H9 (cell line): ENCODE data around the gene MAPT. TPM values are rescaled to one million over a fixed set of nuclear protein-coding genes. Genes with fewer than 3 reads are reported as not detected.

Experiments
- DNase-seq: peaks from one replicate; pipeline ENCODE4 v3.0.0-alpha.2; 2017
- H2AFZ ChIP-seq: one replicate; pipeline ENCODE4 v1.6.1; 2013; ENCODE audit warnings: mild to moderate bottlenecking, low read length, control low read depth, moderate library complexity
- H2AK5ac ChIP-seq: 2 replicates; pipeline ENCODE4 v1.6.1; 2013; ENCODE audit warnings: low read length, control low read depth, mixed read lengths; ENCODE audit not compliant: insufficient read length
- H2BK120ac ChIP-seq: one replicate; pipeline ENCODE4 v1.6.1; 2013; ENCODE audit warnings: low read depth, mild to moderate bottlenecking, low read length, control low read depth, inconsistent platforms; ENCODE audit not compliant: poor library complexity, severe bottlenecking
- H2BK12ac ChIP-seq: 2 replicates; pipeline ENCODE4 v1.6.1; 2013; ENCODE audit warnings: low read length, control low read depth, mixed read lengths, low read depth; ENCODE audit not compliant: insufficient read length
- H2BK15ac ChIP-seq: 2 replicates; pipeline ENCODE4 v1.6.1; 2013; ENCODE audit warnings: low read depth, low read length, control low read depth
- H2BK20ac ChIP-seq: one replicate; pipeline ENCODE4 v1.6.1; 2013; ENCODE audit warnings: low read depth, mild to moderate bottlenecking, low read length, control low read depth, inconsistent platforms; ENCODE audit not compliant: poor library complexity, severe bottlenecking
- H2BK5ac ChIP-seq: 2 replicates; pipeline ENCODE4 v1.6.1; 2013; ENCODE audit warnings: low read length, control low read depth, mixed read lengths; ENCODE audit not compliant: insufficient read length
- H3K14ac ChIP-seq: 2 replicates; pipeline ENCODE4 v1.6.1; 2013; ENCODE audit warnings: low read length, control low read depth; ENCODE audit not compliant: insufficient read depth
- H3K18ac ChIP-seq: 2 replicates; pipeline ENCODE4 v1.6.1; 2013; ENCODE audit warnings: low read depth, mild to moderate bottlenecking, mixed read lengths, low read length, control low read depth; ENCODE audit not compliant: insufficient read length
- H3K23ac ChIP-seq: 2 replicates; pipeline ENCODE4 v1.6.1; 2013; ENCODE audit warnings: low read length, control low read depth, mixed read lengths, low read depth; ENCODE audit not compliant: insufficient read length
- H3K23me2 ChIP-seq: 2 replicates; pipeline ENCODE4 v1.6.1; 2013; ENCODE audit warnings: low read depth, mild to moderate bottlenecking, mixed read lengths, low read length, control low read depth; ENCODE audit not compliant: insufficient read length, poor library complexity, severe bottlenecking
- H3K27ac ChIP-seq: 2 replicates; pipeline ENCODE4 v1.5.1; 2013; ENCODE audit warnings: low read length, control low read depth, mixed read lengths, low read depth; ENCODE audit not compliant: insufficient read length
- H3K27me3 ChIP-seq: 2 replicates; pipeline ENCODE4 v1.6.1; 2013; ENCODE audit warnings: low read length, control low read depth, inconsistent platforms; ENCODE audit not compliant: insufficient read depth
- H3K4ac ChIP-seq: 2 replicates; pipeline ENCODE4 v1.6.1; 2013; ENCODE audit warnings: low read depth, mild to moderate bottlenecking, control low read depth, inconsistent platforms, low read length, moderate library complexity
- H3K4me1 ChIP-seq: 2 replicates; pipeline ENCODE4 v1.6.1; 2013; ENCODE audit warnings: low read length, control low read depth, inconsistent platforms; ENCODE audit not compliant: insufficient read depth
- H3K4me2 ChIP-seq: 2 replicates; pipeline ENCODE4 v1.6.1; 2013; ENCODE audit warnings: low read length, control low read depth, mixed read lengths; ENCODE audit not compliant: insufficient read length, insufficient read depth
- H3K56ac ChIP-seq: 2 replicates; pipeline ENCODE4 v1.6.1; 2013; ENCODE audit warnings: low read depth, mild to moderate bottlenecking, mixed read lengths, low read length, control low read depth; ENCODE audit not compliant: insufficient read length
- H3K79me1 ChIP-seq: 2 replicates; pipeline ENCODE4 v1.6.1; 2013; ENCODE audit warnings: low read depth, mild to moderate bottlenecking, moderate library complexity, low read length, control low read depth, inconsistent platforms; ENCODE audit not compliant: insufficient read depth, poor library complexity, severe bottlenecking
- H3K79me2 ChIP-seq: 2 replicates; pipeline ENCODE4 v1.6.1; 2013; ENCODE audit warnings: low read length, control low read depth, inconsistent platforms; ENCODE audit not compliant: insufficient read depth
- H3K9ac ChIP-seq: 2 replicates; pipeline ENCODE4 v1.6.1; 2013; ENCODE audit warnings: low read length, control low read depth, mixed read lengths; ENCODE audit not compliant: insufficient read length; ENCODE audit errors: extremely low read depth
- H3K9me3 ChIP-seq: one replicate; pipeline ENCODE4 v1.6.1; 2013; ENCODE audit warnings: low read depth, low read length, inconsistent platforms; ENCODE audit not compliant: control insufficient read depth
- H3T11ph ChIP-seq: one replicate; pipeline ENCODE4 v1.6.1; 2013; ENCODE audit warnings: mild to moderate bottlenecking, low read length, control low read depth, inconsistent platforms
- H4K20me1 ChIP-seq: one replicate; pipeline ENCODE4 v1.6.1; 2013; ENCODE audit not compliant: control insufficient read depth, insufficient read length, insufficient read depth
- H4K5ac ChIP-seq: 2 replicates; pipeline ENCODE4 v1.6.1; 2013; ENCODE audit warnings: low read depth, mild to moderate bottlenecking, mixed read lengths, low read length, control low read depth; ENCODE audit not compliant: insufficient read length
- H4K8ac ChIP-seq: replicated peaks from 2 replicates; pipeline ENCODE4 v1.6.1; 2013; ENCODE audit warnings: low read length, control low read depth, mixed read lengths, low read depth; ENCODE audit not compliant: insufficient read length
- H4K91ac ChIP-seq: 2 replicates; pipeline ENCODE4 v1.6.1; 2013; ENCODE audit warnings: low read depth, mild to moderate bottlenecking, moderate library complexity, mixed read lengths, low read length, control low read depth; ENCODE audit not compliant: insufficient read length
- H3K27ac Mint-ChIP-seq, 3 experiments: 2 replicates in 2 of 3; 3 replicates in 1 of 3; pipeline ENCODE4 v1.8.0; 2020 to 2021; ENCODE audit warnings: mixed read lengths in 3 of 3, mild to moderate bottlenecking in 1 of 3, moderate library complexity in 1 of 3
- H3K27me3 Mint-ChIP-seq: 2 replicates; pipeline ENCODE4 v1.8.0; 2021; ENCODE audit warnings: low read depth, mild to moderate bottlenecking, moderate library complexity, mixed read lengths
- H3K36me3 Mint-ChIP-seq, 3 experiments: 2 replicates in 2 of 3; 3 replicates in 1 of 3; pipeline ENCODE4 v1.8.0; 2020 to 2021; ENCODE audit warnings: low read depth in 3 of 3, mixed read lengths in 3 of 3; ENCODE audit not compliant: insufficient read depth in 1 of 3
- H3K4me1 Mint-ChIP-seq, 2 experiments: 2 replicates each; pipeline ENCODE4 v1.8.0; 2020; ENCODE audit warnings: mixed read lengths in 2 of 2
- H3K4me3 Mint-ChIP-seq, 2 experiments: 2 replicates in 1 of 2; 3 replicates in 1 of 2; pipeline ENCODE4 v1.8.0; 2020 to 2021; ENCODE audit warnings: mild to moderate bottlenecking in 2 of 2, mixed read lengths in 2 of 2, moderate library complexity in 1 of 2
- H3K9me3 Mint-ChIP-seq, 2 experiments: 2 replicates in 1 of 2; 3 replicates in 1 of 2; pipeline ENCODE4 v1.8.0; 2020; ENCODE audit warnings: mild to moderate bottlenecking in 2 of 2, mixed read lengths in 2 of 2, moderate library complexity in 1 of 2
- CTCF ChIP-seq: fragments of 200-600 bp; sonication (generic); conservative IDR thresholded peaks from 3 replicates; pipeline ENCODE4 v1.8.0; 2021; ENCODE audit warnings: antibody characterized with exemption, mild to moderate bottlenecking
- WGBS: extraction: QIAGEN DNeasy Blood & Tissue Kit; methylation state at CpG from one replicate; pipeline ENCODE4 v1.1.7; 2013; ENCODE audit warnings: missing lambda C conversion rate, low lambda C conversion rate, mixed read lengths; ENCODE audit not compliant: insufficient read length; ENCODE audit errors: extremely low coverage; 5-methylcytosine and 5-hydroxymethylcytosine counted together
- total RNA-seq: library from RNA; stranded (reverse); gene quantifications from 2 replicates; pipeline ENCODE4 v1.2.1, GENCODE V29; 2021

The MAPT gene
- total RNA-seq, 1 experiment from 2014 or later, result 1.6 TPM

- Histone ChIP-seq H2AFZ (no peak overlapping the region), H3K23me2 (no peaks in the 10 kb centered on the region), H3K4ac (no peak overlapping the region), H2BK15ac (no peak overlapping the region), H4K5ac (no peak overlapping the region), H3T11ph (no peak overlapping the region), H3K4me2 (no peak overlapping the region), H3K79me1 (no peaks in the 10 kb centered on the region), H3K23ac (no peak overlapping the region), H4K20me1 (peaks cover 4% of the 10 kb centered on the region), H2BK20ac (no peak overlapping the region), H3K79me2 (no peaks in the 10 kb centered on the region), H3K27me3 (no peaks in the 10 kb centered on the region), H3K4me1 (no peaks in the 10 kb centered on the region), H3K18ac (no peak overlapping the region), H3K9ac (no peak overlapping the region), H3K9me3 (no peaks in the 10 kb centered on the region), H3K27ac (no peak overlapping the region), H4K8ac (no peak overlapping the region), H2BK12ac (no peak overlapping the region), H3K14ac (no peak overlapping the region; the same call in 1 of the 2 replicates), H2AK5ac (no peak overlapping the region), H4K91ac (no peak overlapping the region), H2BK5ac (no peak overlapping the region), H2BK120ac (no peak overlapping the region), H3K56ac (no peak overlapping the region)
- Mint-ChIP-seq H3K27me3 (no peaks in the 10 kb centered on the region; the same call in 1 of the 2 replicates), H3K27ac (no peak overlapping the region; a peak in 1 of 7 replicates), H3K9me3 (no peaks in the 10 kb centered on the region), H3K4me1 (no peaks in the 10 kb centered on the region), H3K36me3 (no peaks in the 10 kb centered on the region), H3K4me3 (no peak overlapping the region)
- DNase-seq, result no peak
- no CpG with 5 or more reads among the region's 35 CpGs for WGBS
- TF ChIP-seq CTCF, result no peak
Measured at GRCh38 chr17:45845376-45846185, 48.8 kb upstream of the MAPT start.
